Measurements from ENCODE around the gene MLF2.

Gene MLF2

GRCh38 chr12:6777386-6777785 is 24.4 kb upstream of the MLF2 start:
- DNase-seq, result no peak

GRCh38 chr12:6775185-6776174 is 22.5 kb upstream of the MLF2 start:
- DNase-seq, result no peak

DNA sequence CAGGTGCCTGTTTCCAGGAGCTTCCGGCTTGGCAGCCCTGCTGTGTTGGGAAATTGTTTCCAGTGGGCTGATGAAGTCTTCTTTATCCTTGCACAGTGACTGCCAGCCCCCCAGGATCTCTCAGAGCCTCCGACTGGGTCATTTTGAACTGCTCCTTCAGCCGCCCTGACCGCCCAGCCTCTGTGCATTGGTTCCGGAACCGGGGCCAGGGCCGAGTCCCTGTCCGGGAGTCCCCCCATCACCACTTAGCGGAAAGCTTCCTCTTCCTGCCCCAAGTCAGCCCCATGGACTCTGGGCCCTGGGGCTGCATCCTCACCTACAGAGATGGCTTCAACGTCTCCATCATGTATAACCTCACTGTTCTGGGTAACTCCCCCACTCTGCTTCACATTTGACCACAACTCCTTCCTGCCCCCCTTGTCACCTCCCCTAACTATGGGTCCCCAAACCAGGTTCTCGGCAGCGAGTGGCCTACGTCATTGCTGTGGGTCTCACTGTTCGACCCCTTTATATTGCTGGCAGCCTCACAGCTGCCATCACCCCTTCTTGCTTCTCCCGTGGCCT is 21.6 kb upstream of the MLF2 start:
- no peak for DNase-seq

DNA sequence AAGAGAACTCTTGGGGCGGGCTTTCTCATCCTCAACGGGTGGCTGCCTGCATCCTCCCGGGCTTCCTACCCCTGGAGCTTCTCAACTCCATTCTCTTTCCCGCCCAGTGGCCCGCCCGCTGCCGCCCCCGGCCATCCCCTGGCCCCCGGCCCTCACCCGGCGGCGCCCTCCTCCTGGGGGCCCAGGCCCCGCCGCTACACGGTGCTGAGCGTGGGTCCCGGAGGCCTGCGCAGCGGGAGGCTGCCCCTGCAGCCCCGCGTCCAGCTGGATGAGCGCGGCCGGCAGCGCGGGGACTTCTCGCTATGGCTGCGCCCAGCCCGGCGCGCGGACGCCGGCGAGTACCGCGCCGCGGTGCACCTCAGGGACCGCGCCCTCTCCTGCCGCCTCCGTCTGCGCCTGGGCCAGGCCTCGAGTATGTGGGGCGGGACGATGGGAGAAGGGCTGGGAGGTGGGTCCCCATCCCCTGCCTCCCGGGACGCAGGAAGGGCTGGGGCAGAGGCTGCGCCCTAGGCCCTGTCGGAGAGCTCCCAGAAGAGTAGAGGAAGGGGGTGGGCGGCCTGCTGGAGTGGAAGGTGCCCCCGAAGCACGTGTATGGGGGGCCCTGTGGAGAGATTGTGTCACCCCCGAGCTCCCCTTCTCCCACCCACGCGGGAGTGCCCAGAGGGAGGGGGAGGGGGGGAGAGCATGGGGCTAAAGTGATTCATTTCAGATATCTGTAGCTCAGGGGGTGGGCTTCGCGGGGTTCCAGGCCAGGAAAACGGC is 20.8 kb upstream of the MLF2 start:
- DNase-seq, result no peak

GRCh38 chr12:6772726-6773589 is 20.0 kb upstream of the MLF2 start:
- DNase-seq, result no peak

GRCh38 chr12:6772331-6772695 is 19.4 kb upstream of the MLF2 start, which contains the start of gene LAG3:
LAG3 (plus strand) TSS chr12:6772520; CDS start chr12:6772853, 333 bp downstream.
- DNase-seq, result no peak

DNA sequence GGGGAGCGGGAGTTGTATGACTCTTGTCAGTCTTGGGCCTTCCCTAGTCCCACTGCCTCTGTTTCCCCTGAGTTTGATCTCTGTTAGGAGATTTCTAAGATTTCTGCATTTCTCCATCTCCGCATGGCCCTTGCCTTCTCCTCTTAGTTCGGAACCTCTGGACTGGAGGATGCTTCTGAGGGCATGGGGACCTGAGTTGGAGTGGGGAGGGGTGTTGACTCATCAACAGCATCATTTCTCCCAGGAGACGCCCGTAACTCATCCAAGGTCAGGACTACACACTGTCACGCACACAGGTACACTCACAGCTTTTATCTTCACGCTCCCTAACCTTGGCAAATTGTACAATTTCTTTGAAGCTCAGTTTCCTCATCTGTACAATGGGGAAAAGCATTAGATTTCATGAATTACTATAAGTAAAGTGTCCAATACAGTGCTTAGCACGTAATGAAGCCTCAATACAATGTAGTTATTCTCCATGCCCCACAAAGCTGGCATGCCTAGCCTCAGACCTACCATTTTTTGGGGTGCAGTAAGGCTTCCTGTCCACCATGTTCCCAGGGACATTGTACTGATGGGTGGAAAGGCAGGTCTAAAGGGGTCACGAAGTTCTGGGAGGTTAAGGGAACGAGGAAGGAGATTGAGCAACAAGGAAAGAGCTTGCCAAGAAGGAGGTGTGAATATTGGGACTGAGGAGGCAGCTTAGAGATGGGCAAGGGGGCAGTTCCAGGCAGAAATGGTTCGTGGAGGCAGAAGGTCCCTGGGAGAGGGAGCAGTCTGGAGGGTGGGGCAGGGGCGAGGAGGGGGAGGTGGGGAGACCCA is 18.8 kb upstream of the MLF2 start:
- no peak for DNase-seq

DNA sequence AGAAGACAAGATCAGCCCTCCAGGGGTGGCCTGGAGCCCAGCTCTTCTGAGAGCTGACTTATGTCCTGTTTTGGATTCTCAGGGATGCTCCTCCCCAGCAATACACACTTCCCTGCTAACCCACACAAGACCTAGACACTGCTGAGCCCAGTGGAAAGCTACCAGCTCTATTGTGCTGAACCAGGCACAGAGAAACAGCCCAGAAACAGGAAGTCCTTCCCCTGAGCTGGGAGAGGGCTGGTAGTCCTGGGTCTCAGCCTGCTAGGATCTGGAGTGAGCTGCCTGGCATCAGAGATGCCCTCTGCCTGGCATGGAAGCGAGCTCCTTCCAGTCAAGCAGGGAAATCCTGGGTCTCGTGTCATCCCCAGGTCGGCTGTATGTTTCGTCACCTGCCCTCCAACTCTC is 18.2 kb upstream of the MLF2 start:
- no peak for DNase-seq

GRCh38 chr12:6770600-6770999 is 17.7 kb upstream of the MLF2 start:
- DNase-seq, result no peak

GRCh38 chr12:6770094-6770493 is 17.2 kb upstream of the MLF2 start:
- no peak for DNase-seq

GRCh38 chr12:6769666-6770065 is 16.7 kb upstream of the MLF2 start:
- DNase-seq, result no peak

- DNase-seq, result peak; percentile 32
Observed at GRCh38 chr12:6768990-6769389, 16.0 kb upstream of the MLF2 start.

DNA sequence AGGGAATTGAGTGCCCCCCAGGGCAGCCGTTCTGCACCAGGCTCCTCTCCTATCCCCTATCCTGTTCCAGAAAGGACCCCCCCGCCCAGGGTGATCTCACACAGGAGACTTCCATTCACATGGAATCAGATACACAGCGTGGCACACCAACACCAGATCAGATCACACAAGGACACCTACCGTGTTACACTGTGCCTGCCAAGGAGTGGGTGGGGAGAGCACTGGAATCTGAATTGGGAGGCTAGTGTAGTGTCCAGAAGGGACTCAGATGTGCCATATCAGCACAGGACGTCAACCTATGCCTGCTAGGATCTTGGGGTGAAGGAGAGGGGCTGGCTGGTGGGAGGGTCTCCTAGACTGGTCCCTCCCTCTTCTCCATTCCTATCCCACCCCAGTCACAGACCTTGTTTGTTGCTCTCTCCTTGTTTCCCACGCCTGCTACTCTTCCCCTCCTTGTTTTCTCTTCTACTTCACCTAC is 15.5 kb upstream of the MLF2 start:
- peak; percentile 32 for DNase-seq

DNA sequence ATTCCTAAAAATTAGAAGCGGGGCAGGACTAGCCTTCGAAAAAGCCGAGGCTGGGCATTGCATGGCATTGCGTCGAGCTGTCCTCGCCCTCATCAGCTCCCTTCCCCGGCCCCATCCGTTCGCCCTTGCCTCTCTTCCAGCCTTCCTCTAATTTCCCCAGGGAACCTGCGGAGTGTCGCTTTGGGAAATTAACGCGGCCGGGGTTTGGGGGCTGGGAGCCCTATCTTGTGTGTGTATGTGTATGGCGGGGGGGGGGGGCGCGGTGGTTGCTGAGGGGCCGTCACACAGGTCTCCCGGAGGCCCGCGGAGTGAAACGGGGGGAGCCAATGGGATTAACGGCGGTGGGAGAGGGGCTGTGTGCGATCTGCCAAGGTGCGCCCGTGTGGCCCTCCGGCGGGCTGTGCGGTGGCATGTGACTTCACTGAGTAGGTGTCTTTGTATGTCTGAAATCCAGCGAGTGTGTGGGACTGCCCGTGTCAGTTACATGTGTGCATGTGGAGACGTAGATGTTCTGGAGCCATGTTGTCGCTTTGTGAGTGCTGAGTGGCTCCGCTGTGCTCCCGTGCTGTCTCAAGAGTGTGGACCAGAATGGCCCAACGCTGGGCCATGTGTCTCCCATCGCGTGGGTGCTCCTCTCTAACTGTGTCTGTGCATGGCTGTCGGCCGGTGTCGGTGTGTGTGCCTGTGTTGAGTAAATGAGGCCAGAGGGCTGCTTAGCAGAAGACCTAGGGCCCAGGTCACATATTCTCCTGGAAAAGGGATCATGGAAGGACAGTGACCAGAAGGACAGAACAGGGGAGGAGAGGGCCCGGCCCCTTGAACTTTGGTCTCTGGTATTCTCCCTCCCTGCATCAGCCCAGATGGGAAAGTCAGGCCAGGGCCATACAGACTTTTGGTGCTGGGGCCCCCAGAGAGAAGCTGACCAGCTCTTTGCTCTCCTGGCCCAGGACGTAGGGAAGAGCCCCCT is 14.7 kb upstream of the MLF2 start:
- peak; percentile 34 for DNase-seq

GRCh38 chr12:6766651-6767349 is 13.9 kb upstream of the MLF2 start:
- DNase-seq, result peak; percentile 60

DNA sequence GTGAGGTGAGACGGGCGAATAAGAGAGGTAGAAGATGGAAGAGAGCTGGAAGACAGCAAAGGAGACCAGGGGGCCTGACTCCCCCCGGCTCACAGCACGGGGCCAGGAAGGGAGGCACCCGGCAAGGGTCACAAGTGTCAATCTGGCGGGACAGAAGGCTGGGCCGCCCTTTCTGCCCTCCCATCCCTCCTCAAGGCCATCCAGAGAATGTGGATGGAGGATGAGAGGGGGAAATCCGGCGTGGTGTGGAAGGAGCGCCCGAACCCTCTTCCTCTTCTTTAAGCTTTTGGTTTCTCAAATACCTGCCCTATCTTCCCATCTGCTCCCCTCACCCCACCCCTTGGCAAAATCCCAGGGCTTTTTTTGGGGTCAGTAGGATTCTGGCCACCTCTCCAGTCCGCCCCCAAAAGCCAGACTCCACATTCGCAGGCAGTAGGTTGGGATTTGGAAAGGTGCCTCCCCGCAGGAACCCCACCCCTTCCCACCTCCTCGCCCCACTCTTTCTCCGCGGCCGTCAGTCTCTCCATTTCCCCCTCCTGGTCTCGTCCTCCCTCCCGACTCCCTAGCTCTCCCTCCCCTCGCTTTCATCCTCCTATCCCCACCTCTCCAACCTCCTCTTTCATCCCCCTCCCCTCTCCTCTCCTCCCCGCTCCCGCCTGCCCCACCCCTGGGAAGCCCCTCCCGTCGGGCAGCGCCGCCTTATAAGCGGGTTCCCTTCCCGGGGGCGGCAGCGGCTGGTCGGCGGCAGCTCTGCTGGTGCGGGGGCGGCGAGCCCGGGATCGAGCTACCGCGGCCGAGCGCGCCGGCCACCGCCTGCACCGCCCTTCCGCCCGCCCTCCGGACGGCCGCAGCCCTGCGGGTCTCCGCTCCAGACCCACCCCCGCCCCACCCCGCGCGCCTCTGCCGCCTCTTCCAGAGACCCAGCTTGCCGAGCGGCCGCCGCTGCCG is 13.0 kb upstream of the MLF2 start, which contains the start of gene PTMS:
Gene PTMS, plus strand, starts transcription at position 730 of the 948 bp plus-strand sequence. CDS start 343 bp downstream, outside the sequence.
- peak; percentile 95 for DNase-seq

DNA sequence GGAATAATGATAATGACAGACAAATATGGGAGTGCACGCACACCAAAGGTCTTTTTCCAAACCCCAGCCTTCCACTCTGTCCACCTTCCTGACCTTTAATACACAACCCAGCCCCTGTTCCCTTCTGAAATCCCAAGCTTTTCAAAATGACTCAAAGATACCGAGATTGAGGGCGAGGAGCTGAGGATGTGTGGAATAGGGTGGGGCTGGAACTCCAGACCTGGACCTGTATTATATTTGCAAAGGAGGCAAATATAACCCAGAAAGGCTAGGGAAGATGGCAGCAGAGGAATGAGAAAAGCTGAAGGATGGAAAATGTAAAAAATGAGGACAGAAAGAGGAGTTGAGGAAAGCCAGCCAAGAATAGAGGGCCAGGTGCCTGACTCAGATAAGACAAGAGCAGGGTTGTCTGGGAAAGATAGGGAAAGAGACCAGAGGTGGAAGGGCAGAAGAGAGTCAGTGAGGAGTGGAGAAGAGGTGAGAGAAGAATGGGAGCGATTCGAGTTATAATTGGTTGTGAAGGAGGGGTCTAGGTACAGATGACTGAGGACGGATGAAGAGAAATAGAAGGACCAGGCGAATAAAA is 12.2 kb upstream of the MLF2 start:
- peak; percentile 27 for DNase-seq
